Measurements from ENCODE around the gene TMEM47. TPM values are rescaled to one million over a fixed set of nuclear protein-coding genes. Genes with fewer than 3 reads are reported as not detected.

TMEM47 gene
- total RNA-seq, 3 donors from 2014 or later: 36.8 to 47.9 (median 37.0) TPM

DNA sequence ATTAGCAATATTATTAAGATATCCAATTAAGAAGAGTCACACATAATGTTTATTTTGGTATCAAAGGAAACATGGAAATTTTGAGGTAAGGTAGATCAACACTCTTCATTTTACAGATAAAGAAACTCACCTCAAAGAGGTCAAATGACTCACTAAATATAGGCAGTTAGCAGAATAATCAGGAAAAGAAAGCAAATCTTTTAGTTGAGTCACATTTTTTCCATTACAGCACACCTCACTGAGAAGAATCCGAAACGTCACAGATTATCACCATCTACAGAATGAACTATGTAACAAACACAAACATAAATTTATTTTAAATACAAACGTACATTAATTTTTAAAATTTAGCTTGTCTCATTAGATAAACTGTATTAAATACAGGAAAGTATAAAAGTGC is 70.1 kb downstream of the TMEM47 start:
- Histone ChIP-seq H3K4me1 (no peaks in the 10 kb centered on the region), H3K27ac (no peak overlapping the region), H3K27me3 (no peaks in the 10 kb centered on the region), H3K9me3 (peaks cover 0 to 10% of the 10 kb centered on the region in 2 donors), H3K4me3 (no peak overlapping the region), H3K36me3 (no peaks in the 10 kb centered on the region)
- DNase-seq (ENCODE audit: low spot score in 2 of 2): no peak
- intact Hi-C loops (cut with DNase I; ENCODE audit: low total_unique reads): no loop called here
- TF ChIP-seq POLR2A (IDR thresholded peaks at IDR 0.05) (no peak), POLR2AphosphoS5 (IDR thresholded peaks at IDR 0.05) (no peak), CTCF (IDR thresholded peaks at IDR 0.05) (no peak)

- TF ChIP-seq CTCF (IDR thresholded peaks at IDR 0.05) (no peak), POLR2AphosphoS5 (IDR thresholded peaks at IDR 0.05) (no peak), POLR2A (IDR thresholded peaks at IDR 0.05) (no peak)
- H3K4me3 ChIP-seq: no peak overlapping the region
- peaks cover 0 to 10% of the 10 kb centered on the region in 2 donors for H3K9me3 ChIP-seq
- no peaks in the 10 kb centered on the region for H3K27me3 ChIP-seq
- no peak overlapping the region for H3K27ac ChIP-seq
- DNase-seq (ENCODE audit: low spot score in 2 of 2): no peak
- intact Hi-C loops (cut with DNase I; ENCODE audit: low total_unique reads): no loop called here
- H3K4me1 ChIP-seq: no peaks in the 10 kb centered on the region
- H3K36me3 ChIP-seq: no peaks in the 10 kb centered on the region
Observed at GRCh38 chrX:34586346-34586911, 70.7 kb downstream of the TMEM47 start.

GRCh38 chrX:34585561-34585960 is 71.5 kb downstream of the TMEM47 start:
- TF ChIP-seq POLR2AphosphoS5 (IDR thresholded peaks at IDR 0.05) (no peak), CTCF (IDR thresholded peaks at IDR 0.05) (no peak), POLR2A (IDR thresholded peaks at IDR 0.05) (no peak)
- Histone ChIP-seq H3K4me3 (no peak overlapping the region), H3K4me1 (no peaks in the 10 kb centered on the region), H3K27ac (no peak overlapping the region), H3K36me3 (no peaks in the 10 kb centered on the region), H3K9me3 (peaks cover 0 to 10% of the 10 kb centered on the region in 2 donors), H3K27me3 (no peaks in the 10 kb centered on the region)
- intact Hi-C loops (cut with DNase I; ENCODE audit: low total_unique reads): no loop called here
- no peak for DNase-seq (ENCODE audit: low spot score in 2 of 2)

DNA sequence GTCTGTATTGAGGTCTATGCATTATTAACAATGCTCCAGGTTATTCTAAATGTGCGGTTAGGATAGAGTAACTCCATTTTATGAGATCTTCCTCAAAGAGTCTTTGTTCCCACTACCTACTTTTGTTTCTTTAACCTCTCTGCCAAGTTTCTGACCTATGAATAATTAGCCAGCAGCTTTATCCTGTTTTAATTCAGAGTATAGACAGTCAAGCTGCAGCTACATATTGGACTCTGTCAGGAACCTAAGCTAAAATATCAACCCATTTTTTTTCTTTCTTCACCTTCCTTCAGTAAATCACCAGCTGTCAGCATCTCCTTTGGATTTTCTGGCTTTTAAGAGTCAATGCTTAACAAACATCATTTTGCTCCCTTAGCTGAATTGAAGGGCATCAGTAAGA is 72.3 kb downstream of the TMEM47 start:
- no peaks in the 10 kb centered on the region for H3K4me1 ChIP-seq
- H3K27me3 ChIP-seq: no peaks in the 10 kb centered on the region
- no peak overlapping the region for H3K27ac ChIP-seq
- intact Hi-C loops (cut with DNase I; ENCODE audit: low total_unique reads): no loop called here
- peaks cover 0 to 10% of the 10 kb centered on the region in 2 donors for H3K9me3 ChIP-seq
- DNase-seq (ENCODE audit: low spot score in 2 of 2): no peak
- H3K4me3 ChIP-seq: no peak overlapping the region
- TF ChIP-seq CTCF (IDR thresholded peaks at IDR 0.05): no peak
- no peaks in the 10 kb centered on the region for H3K36me3 ChIP-seq

DNA sequence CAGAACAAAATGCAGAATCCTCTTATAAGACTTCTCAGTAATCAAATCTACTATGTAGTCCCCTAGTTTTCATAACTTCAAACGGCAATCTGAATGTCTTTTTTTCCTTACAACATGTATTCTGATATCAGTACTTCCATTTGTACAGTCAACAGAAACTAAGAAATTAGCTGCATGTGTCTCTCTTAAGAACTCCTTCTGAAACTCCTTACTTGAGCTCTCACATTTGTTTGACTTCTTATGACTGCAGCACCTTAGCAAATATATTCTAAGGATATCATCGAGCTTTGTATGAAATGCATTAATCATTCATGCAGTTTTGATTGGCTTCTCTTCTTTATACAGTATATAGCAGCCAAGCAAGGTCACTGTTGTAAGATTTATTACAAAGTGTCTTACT is 77.0 kb downstream of the TMEM47 start:
- H3K4me3 ChIP-seq: no peak overlapping the region
- DNase-seq (ENCODE audit: low spot score in 2 of 2): no peak
- H3K27ac ChIP-seq: no peak overlapping the region
- H3K36me3 ChIP-seq: no peaks in the 10 kb centered on the region
- intact Hi-C loops (cut with DNase I; ENCODE audit: low total_unique reads): no loop called here
- no peak for TF ChIP-seq CTCF (IDR thresholded peaks at IDR 0.05)
- no peak for TF ChIP-seq POLR2AphosphoS5 (IDR thresholded peaks at IDR 0.05)
- no peak for TF ChIP-seq POLR2A (IDR thresholded peaks at IDR 0.05)
- H3K27me3 ChIP-seq: peaks cover 0 to 11% of the 10 kb centered on the region in 2 donors
- H3K9me3 ChIP-seq: no peaks in the 10 kb centered on the region
- H3K4me1 ChIP-seq: no peaks in the 10 kb centered on the region
